Activated T-cell treated with anti-CD3 and anti-CD28 coated beads, Interleukin-2, amount 50 U/mL, for 1 hour (primary cell): ENCODE measurements around the gene SSX2IP.
"Not testable (repeated sequence)": the region's sequence is repeated elsewhere in the genome, so short reads cannot be mapped to it uniquely, and the experiment has no call there.

Experiments
- DNase-seq: peaks from one replicate; pipeline ENCODE4 v3.0.0-alpha.2; 2020

SSX2IP gene

GRCh38 chr1:84675106-84675505 is 15.2 kb downstream of the SSX2IP start:
- no peak for DNase-seq

DNA sequence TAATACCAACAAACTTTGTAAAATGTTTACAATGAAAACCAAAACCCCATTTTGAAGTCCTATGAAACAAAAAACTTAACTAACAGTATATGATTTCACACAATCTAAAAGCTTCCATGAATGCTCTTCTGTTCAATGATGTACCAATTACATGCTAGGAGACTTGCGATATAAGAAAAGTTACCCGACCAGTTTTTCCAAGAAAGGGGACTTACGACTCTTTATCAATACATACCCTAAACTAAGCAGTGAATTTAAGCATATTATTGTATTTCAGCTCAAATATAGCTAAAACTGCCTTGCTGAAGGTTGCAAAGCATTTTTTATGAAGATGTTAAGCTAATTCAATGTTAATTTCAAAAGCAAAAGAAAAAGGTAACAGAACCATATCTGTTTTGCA is 15.6 kb downstream of the SSX2IP start:
- no peak for DNase-seq

DNA sequence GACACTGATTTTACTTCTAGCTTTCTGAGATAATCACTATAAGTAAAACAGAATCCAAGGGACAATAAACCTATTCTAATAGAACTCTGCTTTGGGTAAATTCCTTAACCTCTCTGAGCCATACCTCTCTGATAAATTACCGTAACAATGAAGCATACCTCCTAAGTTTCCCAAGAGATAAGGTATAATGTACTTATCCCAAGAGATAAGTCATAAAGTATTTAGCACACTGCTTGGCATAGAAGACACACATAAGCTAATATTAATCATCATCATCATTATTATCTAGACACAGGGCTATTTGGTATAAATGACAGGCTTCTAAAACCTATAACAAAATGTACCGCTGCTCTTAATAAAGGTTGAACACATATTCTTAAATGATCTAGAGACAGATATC is 16.2 kb downstream of the SSX2IP start:
- DNase-seq = no peak

- DNase-seq = no peak
These were observed 18.0 kb downstream of the SSX2IP start for GRCh38 chr1:84672080-84672854.

- DNase-seq = no peak
These were observed 20.4 kb downstream of the SSX2IP start for GRCh38 chr1:84669831-84670230.

- no peak for DNase-seq
These were observed 22.1 kb downstream of the SSX2IP start for GRCh38 chr1:84668185-84668584.

GRCh38 chr1:84665703-84666317 is 24.5 kb downstream of the SSX2IP start:
- no peak for DNase-seq

- DNase-seq = no peak
These were observed 37.1 kb downstream of the SSX2IP start for GRCh38 chr1:84653130-84653677.

GRCh38 chr1:84644472-84644871 is 45.8 kb downstream of the SSX2IP start:
- DNase-seq = no peak

- no peak for DNase-seq
These were observed 47.1 kb downstream of the SSX2IP start for GRCh38 chr1:84643183-84643582.

DNA sequence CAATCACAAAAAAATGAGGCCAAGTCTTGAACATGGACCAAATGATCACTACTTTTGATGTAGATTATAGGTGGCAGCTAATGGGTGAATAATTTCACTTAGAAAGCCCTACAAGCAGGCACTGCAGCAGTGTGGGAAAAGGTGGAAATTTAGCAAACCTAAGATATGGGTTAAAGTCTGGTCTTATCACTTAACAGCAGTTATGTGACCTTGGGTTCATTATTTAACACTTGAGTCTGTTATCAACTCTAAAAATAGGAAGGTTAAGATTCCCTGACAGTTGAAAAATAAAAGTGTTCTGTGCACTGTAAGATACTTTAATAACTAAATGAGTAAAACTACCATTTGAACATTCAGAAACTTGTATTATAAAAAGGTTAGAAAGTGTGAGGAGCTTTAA is 47.5 kb downstream of the SSX2IP start:
- no peak for DNase-seq

DNA sequence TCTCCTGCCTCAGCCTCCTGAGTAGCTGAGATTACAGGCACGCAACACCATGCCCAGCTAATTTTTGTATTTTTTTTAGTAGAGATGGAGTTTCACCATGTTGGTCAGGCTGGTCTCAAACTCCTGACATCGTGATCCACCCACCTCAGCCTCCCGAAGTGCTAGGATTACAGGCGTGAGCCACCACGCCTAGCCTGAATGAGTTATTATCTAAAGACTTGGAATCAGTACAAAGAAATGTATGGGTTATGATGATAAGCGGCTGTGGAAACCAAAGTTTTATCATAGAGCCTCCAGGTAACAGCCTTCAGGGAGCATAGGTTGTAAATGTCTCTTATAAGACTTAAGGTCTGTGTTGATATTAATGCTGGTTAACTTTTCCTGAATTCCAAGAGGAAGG is 50.5 kb downstream of the SSX2IP start:
- DNase-seq = not testable (repeated sequence)

DNA sequence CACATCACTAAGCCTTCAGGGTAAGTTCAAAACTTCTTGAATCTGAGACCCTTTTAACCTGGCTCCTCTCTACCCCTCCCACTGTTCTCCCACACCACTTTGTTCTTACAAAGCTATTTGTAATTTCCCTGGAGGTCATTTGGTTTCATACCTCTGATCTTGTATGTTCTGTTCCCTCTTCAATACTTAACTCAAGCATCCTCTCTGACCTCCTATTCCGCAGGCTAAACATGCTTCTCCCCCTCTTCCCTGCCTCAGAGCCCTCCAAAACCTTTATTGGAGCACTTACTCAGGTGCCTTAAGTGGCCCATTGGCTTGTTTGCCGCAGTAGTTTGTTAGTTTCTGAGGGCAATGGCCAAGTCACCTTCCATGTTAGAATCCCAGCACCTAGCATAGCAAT is 54.8 kb downstream of the SSX2IP start:
- no peak for DNase-seq

GRCh38 chr1:84634536-84635205 is 55.6 kb downstream of the SSX2IP start:
- DNase-seq = no peak

DNA sequence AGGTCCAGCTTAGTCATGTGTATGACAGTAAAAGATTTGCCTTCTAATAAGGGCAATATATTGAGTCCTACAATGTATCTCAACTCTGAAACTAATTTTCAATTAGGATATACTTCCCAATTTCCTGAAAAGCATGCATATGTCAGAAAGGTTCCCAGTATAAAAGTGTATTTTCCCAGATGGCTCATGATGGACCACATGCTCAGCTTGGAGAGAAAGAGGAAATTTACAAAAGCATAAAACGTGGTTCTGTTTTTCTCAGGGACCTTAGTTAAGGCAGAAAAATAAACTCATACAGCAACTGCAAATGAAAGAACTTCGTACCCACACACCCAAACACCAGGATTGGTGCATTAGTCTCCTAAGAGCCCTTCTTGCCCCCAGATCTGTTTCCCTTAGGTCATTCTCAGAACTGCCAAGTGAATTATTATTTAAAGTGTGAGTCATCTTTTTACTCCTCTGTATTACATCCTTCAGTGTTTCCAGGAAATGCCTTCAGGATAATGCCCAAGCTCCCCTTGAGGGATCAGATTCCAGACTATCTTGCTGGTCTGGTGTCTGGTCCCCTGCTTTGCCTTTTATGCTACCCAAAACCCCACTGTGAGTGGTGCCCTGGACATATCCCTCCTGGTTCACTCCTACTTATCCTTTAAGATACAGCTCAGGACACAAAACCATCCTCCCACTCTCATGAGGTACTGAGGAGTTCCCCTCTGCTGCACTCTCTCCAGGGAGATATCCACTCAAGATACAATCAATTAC is 57.4 kb downstream of the SSX2IP start:
- no peak for DNase-seq

DNA sequence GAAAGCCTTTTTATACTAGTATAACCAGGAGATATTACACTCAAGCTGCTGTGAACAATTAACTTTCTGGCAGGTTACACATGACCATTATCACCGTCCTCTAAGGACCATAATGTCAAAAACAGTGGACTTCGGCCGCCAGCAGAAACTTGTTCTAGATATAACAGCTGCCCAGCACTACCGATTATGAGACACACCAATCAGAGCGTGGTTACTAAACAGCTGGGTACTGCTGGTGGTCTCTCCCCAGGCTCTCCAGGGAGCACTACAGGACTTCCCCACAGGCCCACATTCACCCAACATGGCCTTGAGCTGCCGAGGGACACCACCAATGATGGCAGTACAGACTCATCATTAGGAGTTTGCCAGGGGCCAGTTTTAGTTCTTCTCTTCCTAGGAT is 58.1 kb downstream of the SSX2IP start:
- no peak for DNase-seq

- no peak for DNase-seq
These were observed 65.4 kb downstream of the SSX2IP start for GRCh38 chr1:84624876-84625275.

GRCh38 chr1:84621553-84621952 is 68.7 kb downstream of the SSX2IP start:
- DNase-seq = no peak

GRCh38 chr1:84620720-84621313 is 69.4 kb downstream of the SSX2IP start:
- DNase-seq = peak; percentile 88

DNA sequence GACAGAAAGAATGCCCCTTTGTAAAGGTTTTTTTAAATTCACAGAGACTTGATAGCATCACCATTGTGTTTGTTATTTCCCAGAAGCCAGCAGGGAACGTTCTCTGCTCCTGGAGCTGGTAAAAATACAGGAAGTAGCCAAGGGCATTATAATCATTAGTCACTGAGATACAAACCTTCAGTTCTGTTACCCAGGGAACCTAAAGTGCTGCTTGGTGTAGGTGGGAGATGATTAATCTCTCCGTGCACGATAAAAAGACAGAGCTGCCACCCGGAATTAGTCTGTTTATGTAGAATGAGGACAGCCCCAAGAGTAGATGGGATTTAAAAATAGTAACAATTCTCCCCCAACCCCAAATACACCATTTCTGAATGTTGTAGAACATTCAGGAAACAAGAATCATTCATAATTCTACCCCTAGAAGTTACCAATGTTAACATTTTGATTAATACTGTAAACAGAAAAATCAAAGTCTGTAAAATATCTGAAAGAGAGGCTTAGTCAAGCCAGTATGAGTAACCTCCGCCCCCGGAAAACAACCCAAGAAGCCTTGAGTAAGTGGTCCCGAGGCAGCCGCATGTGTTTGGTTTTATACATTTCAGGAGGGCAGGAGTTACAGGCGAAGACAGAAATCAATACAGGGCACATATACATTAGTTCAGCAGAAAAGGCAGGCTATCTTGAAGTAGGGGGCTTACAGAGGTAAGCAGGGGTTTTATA is 70.7 kb downstream of the SSX2IP start:
- DNase-seq = no peak

DNA sequence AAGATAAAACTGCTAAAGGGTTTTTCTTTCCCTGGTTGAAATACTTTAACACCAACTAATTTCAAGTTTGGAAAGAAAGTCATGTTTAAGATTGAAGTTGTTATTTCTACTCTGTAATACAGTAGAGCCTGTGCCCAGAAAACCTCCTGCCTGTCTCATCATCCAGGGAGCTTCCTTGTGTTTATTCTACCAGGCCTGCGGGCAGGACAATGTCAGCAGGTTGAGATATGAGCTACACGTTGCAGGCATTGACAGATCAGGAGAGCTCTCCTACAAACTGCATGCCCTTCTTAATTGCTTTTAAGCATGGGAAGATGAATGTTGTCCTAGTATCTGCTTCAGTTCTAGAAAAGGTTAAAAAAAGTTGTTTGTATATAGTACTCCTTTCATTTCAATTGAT is 72.9 kb downstream of the SSX2IP start:
- no peak for DNase-seq

- no peak for DNase-seq
These were observed 74.5 kb downstream of the SSX2IP start for GRCh38 chr1:84615790-84616189.
